Left ventricle myocardium inferior (tissue), 1 donor: ENCODE data around the gene TOMM5. TPM values are rescaled to one million over a fixed set of nuclear protein-coding genes. Genes with fewer than 3 reads are reported as not detected.
"Not testable (repeated sequence)": the region's sequence is repeated elsewhere in the genome, so short reads cannot be mapped to it uniquely, and the experiment has no call there.

Experiments
- DNase-seq: peaks from one replicate; pipeline ENCODE4 v3.0.0-alpha.2; 2020
- H3K27ac ChIP-seq: fragments of 200-600 bp; replicated peaks from 2 replicates; pipeline ENCODE4 v1.8.0; 2021
- H3K27me3 ChIP-seq: fragments of 200-600 bp; 2 replicates; pipeline ENCODE4 v1.8.0; 2021; ENCODE audit warnings: low read depth
- H3K36me3 ChIP-seq: fragments of 200-600 bp; 2 replicates; pipeline ENCODE4 v1.8.0; 2021
- H3K4me1 ChIP-seq: fragments of 200-600 bp; 2 replicates; pipeline ENCODE4 v1.8.0; 2021
- H3K4me3 ChIP-seq: fragments of 200-600 bp; 2 replicates; pipeline ENCODE4 v1.8.0; 2021; ENCODE audit warnings: mild to moderate bottlenecking, moderate library complexity
- H3K9me3 ChIP-seq: fragments of 200-600 bp; replicated peaks from 2 replicates; pipeline ENCODE4 v1.8.0; 2021
- intact Hi-C: fragments of 100-400 bp; cut with micrococcal nuclease; formaldehyde crosslinking; loops from one replicate; pipeline ENCODE4 v1.11.0; 2022
- total RNA-seq: library from RNA; stranded (reverse); fragmentation: NEBNext Ultra II Directional; extraction: Animal tissue kit (Norgen Biotek cat#: 25700); gene quantifications from one replicate; pipeline ENCODE4 v1.2.1, GENCODE V29; 2021
- TF ChIP-seq, protein P1 (sequence below): fragments of 200-600 bp; IDR thresholded peaks from 2 replicates; pipeline ENCODE4 v1.8.0; 2021; ENCODE audit warnings: antibody characterized with exemption, mild to moderate bottlenecking, borderline replicate concordance
- donor health status: DM: no; HTN: yes; CAD: no; lungs with severe emphysema.

The TOMM5 gene
- total RNA-seq, 1 donor from 2014 or later: 56.4 TPM

DNA sequence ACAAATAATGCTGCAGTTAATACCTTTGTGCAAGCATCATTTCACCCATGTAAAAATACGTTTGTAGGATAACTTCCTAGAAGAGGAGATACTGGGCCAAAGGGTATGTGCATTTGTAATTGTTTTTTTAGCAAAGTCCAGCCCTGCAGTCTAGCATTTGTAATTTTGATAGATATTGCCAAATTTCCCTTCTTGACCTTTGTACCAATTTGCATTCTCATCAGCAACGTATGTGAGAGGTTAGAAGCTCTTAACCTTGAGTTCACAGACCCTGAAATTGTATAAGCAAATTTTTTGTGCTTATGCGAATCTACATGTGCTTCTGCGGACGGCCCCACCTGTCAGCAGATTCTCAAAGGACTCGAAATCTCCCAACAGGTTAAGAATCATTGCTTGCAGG lies 18.6 kb upstream of the TOMM5 start:
- intact Hi-C loops: no loop called here
- Histone ChIP-seq H3K27ac (no peak overlapping the region), H3K36me3 (no peaks in the 10 kb centered on the region), H3K27me3 (no peaks in the 10 kb centered on the region), H3K9me3 (no peaks in the 10 kb centered on the region), H3K4me1 (no peaks in the 10 kb centered on the region), H3K4me3 (no peak overlapping the region)
- DNase-seq: no peak
- TF ChIP-seq, protein P1, sequence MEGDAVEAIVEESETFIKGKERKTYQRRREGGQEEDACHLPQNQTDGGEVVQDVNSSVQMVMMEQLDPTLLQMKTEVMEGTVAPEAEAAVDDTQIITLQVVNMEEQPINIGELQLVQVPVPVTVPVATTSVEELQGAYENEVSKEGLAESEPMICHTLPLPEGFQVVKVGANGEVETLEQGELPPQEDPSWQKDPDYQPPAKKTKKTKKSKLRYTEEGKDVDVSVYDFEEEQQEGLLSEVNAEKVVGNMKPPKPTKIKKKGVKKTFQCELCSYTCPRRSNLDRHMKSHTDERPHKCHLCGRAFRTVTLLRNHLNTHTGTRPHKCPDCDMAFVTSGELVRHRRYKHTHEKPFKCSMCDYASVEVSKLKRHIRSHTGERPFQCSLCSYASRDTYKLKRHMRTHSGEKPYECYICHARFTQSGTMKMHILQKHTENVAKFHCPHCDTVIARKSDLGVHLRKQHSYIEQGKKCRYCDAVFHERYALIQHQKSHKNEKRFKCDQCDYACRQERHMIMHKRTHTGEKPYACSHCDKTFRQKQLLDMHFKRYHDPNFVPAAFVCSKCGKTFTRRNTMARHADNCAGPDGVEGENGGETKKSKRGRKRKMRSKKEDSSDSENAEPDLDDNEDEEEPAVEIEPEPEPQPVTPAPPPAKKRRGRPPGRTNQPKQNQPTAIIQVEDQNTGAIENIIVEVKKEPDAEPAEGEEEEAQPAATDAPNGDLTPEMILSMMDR: no peak

DNA sequence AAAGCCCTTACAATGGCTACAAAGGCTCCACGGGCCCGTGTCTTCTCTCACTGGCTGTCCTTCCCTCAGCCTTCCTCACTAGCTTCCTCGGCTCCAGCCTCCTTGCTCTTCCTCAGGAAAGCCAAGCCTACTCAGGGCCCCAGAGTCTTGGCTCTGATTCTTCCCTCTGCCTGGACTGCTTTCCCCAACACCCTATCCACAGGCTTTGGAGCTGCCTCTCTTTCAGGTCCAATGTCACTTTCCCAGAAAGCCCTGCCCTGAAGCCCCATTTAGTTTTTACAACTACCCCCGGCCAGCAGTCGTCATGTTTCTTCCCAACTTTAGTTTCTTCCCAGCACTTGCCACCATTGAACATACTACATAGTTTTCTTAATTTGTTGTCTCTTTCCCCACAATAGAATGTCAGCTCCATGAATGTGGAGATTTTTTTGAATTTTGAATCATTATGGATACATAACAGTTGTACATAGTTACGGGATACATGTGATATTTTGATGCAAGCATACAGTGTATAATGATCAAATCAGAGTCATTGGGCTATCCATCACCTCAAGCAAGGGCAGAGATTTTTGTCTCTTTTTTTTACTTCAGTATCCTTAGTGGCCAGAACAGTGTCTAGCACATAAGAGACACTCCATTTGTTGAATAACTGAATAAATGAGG lies 17.5 kb upstream of the TOMM5 start:
- intact Hi-C loops: no loop called here
- TF ChIP-seq, protein P1: no peak
- no peak overlapping the region for H3K4me3 ChIP-seq

DNA sequence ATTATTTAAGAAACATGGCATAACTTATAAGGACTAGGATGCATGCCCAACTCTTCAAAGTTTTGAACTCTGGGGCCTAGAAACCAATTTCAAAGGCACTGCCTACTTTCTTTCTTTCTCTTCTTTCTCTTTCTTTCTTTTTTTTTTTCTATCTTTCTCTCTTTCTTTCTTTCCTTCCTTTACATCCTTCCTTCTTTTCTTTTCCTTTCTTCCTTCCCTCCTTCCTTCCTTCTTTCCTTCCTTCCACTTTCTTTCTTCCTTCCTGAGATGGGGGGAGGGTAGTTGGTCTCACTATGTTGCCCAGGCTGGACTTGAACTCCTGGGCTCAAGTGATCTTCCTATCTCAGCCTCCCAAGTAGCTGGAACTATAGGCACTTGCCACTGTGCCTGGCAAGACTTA lies 15.9 kb upstream of the TOMM5 start:
- intact Hi-C loops: no loop called here
- H3K27ac ChIP-seq: no peak overlapping the region
- no peaks in the 10 kb centered on the region for H3K36me3 ChIP-seq
- no peak for DNase-seq
- no peaks in the 10 kb centered on the region for H3K27me3 ChIP-seq
- peaks cover under 1% of the 10 kb centered on the region for H3K4me1 ChIP-seq
- no peak overlapping the region for H3K4me3 ChIP-seq
- no peaks in the 10 kb centered on the region for H3K9me3 ChIP-seq
- TF ChIP-seq, protein P1: no peak

More for the DNA sequence above, 17.5 kb upstream of the TOMM5 start:
- Histone ChIP-seq H3K36me3 (no peaks in the 10 kb centered on the region), H3K27ac (no peak overlapping the region), H3K27me3 (no peaks in the 10 kb centered on the region), H3K4me1 (no peaks in the 10 kb centered on the region), H3K9me3 (no peaks in the 10 kb centered on the region)
- DNase-seq: no peak

DNA sequence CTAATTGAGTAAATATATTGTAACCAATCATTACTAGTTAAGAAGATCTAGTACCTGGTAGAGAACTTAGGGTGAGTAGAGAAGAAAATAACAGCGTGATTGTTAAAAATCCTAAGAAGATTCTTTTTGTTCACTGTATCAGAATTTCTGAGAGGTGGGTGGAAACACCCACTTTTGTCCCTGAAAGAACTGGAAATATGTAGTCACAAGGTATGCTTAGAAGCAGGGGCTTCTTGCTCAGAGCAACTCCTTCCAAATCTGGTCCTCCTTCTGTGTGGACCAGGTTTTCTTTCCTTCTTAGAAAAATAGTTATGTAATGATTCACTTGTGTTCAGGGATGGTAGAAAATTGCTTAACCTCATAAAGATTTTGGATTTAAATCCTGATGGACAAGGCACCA lies 11.9 kb upstream of the TOMM5 start:
- TF ChIP-seq, protein P1: no peak
- Histone ChIP-seq H3K4me3 (no peak overlapping the region), H3K27ac (no peak overlapping the region), H3K4me1 (peaks cover 12% of the 10 kb centered on the region), H3K27me3 (no peaks in the 10 kb centered on the region), H3K9me3 (no peaks in the 10 kb centered on the region), H3K36me3 (no peaks in the 10 kb centered on the region)
- intact Hi-C loops: no loop called here
- no peak for DNase-seq

DNA sequence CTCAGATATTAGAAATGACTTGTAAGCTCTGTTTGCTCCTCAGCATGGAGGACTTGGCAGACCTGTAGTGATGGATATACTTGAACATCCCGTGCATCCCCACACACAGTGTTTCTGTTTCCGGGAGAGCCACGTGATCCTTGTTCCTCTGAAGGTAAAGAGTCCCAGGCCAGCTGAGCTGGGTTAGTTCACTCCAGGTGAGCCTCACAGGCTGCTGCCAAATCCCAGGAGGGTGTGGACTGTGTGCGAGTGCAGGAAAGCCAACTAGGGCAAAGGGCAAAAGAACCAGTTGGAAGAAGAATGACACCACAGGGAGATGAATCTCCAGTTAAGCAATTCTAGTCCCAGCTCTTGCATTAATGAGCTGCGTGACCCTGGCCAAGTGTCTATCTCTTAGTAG lies 10.4 kb upstream of the TOMM5 start:
- intact Hi-C loops: no loop called here
- TF ChIP-seq, protein P1: no peak
- H3K4me1 ChIP-seq: peaks cover 12% of the 10 kb centered on the region
- peak; percentile 26 for DNase-seq
- H3K4me3 ChIP-seq: no peak overlapping the region
- H3K9me3 ChIP-seq: no peaks in the 10 kb centered on the region
- no peak overlapping the region for H3K27ac ChIP-seq
- no peaks in the 10 kb centered on the region for H3K36me3 ChIP-seq
- H3K27me3 ChIP-seq: no peaks in the 10 kb centered on the region

DNA sequence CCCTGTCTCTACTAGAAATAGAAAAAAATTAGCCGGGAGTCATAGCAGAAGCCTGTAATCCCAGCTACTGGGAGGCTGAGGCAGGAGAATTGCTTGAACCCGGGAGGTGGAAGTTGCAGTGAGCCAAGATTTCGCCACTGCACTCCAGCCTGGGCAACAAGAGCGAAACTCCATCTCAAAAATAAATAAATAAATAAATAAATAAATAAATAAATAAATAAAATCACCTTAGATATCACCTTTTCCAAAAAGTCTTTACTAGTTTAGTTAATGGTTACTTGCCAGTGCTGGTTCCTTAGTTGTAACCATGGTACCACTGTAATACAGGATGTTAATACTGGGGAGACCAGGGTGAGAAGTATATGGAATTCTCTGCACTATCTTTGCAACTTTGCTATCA lies 9.7 kb upstream of the TOMM5 start:
- H3K27me3 ChIP-seq, H3K9me3 ChIP-seq, intact Hi-C loops, DNase-seq, H3K36me3 ChIP-seq, H3K4me3 ChIP-seq, H3K27ac ChIP-seq: not testable (repeated sequence)
- peaks cover 12% of the 10 kb centered on the region for H3K4me1 ChIP-seq
